Stimulated activated naive B cell treated with anti-CD40 and anti-IgM and Interleukin-4, amounts not matched to agents 10 μg/mL and 1 μg/mL and 100 μg/mL, for 72 hours (primary cell): ENCODE data around the gene SMIM43.

Experiments
- ATAC-seq, 2 donors: fragments of 150-1000 bp; cut with Tn5 transposase; replicated peaks; 2 replicates each; pipeline ENCODE4 v1.10.0; 2021; ENCODE audit warnings: moderate library complexity in 1 of 2
- DNase-seq: peaks from one replicate; pipeline ENCODE4 v3.0.0; 2021
- H3K27ac Mint-ChIP-seq: one replicate; pipeline ENCODE4 v1.8.0; 2022; ENCODE audit warnings: mild to moderate bottlenecking, mixed read lengths
- H3K27me3 Mint-ChIP-seq, 2 donors: one replicate each; pipeline ENCODE4 v1.8.0; 2022; ENCODE audit warnings: mixed read lengths in 2 of 2
- H3K36me3 Mint-ChIP-seq, 2 donors: one replicate each; pipeline ENCODE4 v1.8.0; 2022; ENCODE audit warnings: mixed read lengths in 2 of 2, mild to moderate bottlenecking in 1 of 2
- H3K4me1 Mint-ChIP-seq, 2 donors: one replicate each; pipeline ENCODE4 v1.8.0; 2022; ENCODE audit warnings: mixed read lengths in 2 of 2, mild to moderate bottlenecking in 1 of 2
- H3K4me3 Mint-ChIP-seq, 2 donors: one replicate each; pipeline ENCODE4 v1.8.0; 2022; ENCODE audit warnings: mild to moderate bottlenecking in 2 of 2, mixed read lengths in 2 of 2, moderate library complexity in 1 of 2
- H3K9me3 Mint-ChIP-seq, 2 donors: one replicate each; pipeline ENCODE4 v1.8.0; 2022; ENCODE audit warnings: mixed read lengths in 2 of 2, mild to moderate bottlenecking in 1 of 2

SMIM43 gene

DNA sequence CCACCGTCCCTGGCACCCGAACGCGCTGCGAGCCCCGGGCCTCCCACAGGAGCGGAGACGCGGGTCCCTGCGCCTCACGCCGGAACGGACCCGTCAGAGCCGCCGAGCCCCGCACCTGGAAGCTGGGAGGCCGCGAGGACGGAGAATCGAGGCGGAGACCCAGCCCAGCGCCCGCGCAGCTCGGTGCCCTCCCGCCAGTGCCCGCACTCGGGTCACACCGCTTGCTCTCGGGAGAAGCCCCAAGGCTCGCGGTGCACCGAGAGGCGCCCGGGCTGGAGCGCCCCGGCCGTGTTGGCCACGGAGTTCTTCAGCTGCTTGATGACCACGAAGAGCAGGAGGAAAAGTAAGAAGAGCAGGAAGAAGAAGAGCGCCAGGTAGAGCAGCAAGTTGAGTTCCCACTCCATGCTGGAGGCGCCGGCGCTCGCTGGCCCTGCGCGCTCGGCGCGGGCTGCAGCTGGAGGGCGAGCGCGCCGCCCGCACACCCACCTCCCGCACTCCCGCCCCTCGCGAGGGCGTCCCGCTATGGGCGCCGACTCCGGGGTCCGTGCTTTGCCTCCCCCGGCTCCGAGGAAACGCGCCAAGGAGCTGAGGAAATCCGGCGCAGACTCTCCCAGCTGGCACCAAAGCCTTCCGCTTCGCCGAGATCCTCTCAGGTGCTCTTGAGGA is at the start of gene SMIM43:
SMIM43 (minus strand) TSS at position 463 of the 666 bp plus-strand sequence; CDS start at position 404, 59 bp downstream.
- Mint-ChIP-seq H3K9me3 (no peaks in the 10 kb centered on the region), H3K36me3 (no peaks in the 10 kb centered on the region), H3K4me3 (peak within 1 kb of the TSS; percentile 54 to 72), H3K27ac (peak within 1 kb of the TSS; percentile 51), H3K27me3 (peaks cover 49 to 59% of the 10 kb centered on the region in 2 donors), H3K4me1 (peaks cover 6 to 16% of the 10 kb centered on the region in 2 donors)
- no peak for ATAC-seq
- DNase-seq: no peak

DNA sequence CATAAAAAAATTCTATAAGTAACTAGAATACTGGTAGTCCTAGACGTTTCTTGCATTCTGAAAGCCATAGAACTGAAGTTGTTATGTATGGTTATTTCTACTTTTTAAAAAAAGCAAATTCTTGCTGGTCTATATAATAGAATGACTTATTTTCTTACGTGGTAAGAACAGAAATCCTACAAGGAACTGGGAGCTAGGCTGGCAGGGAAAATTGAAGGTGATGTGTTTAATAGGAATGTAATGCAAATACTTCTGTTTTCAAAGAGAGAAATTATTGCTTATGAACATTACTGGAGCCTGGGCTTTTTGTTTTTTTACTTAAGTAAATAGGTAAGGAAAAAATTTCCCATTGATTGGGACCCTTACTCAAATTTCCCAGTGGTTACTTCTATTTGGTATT is 49.8 kb upstream of the SMIM43 start:
- Mint-ChIP-seq H3K4me3 (no peak overlapping the region), H3K27me3 (no peaks in the 10 kb centered on the region), H3K9me3 (no peaks in the 10 kb centered on the region), H3K4me1 (no peaks in the 10 kb centered on the region), H3K36me3 (peaks cover 17% of the 10 kb centered on the region in 2 donors), H3K27ac (no peak overlapping the region)
- DNase-seq: no peak
- ATAC-seq: no peak

DNA sequence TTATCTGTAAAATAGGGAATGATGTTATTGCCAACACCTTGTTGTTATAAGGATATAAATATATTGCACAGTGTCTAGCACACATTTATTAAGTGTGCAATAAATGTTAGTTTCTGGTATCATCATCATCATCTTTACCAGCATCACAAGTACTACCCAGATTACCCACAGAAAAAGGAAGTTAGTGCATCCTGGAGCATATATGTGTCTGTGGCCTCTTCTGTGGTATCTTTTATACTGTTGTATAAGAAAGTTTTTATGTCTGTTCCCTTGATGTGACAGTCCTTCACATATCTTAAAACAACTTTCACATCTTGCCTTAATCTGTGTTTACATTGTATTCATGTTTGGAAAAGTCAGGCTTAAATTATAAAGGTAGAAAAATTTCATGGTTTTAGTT is 46.2 kb upstream of the SMIM43 start:
- no peak overlapping the region for H3K27ac Mint-ChIP-seq
- H3K9me3 Mint-ChIP-seq: no peaks in the 10 kb centered on the region
- no peaks in the 10 kb centered on the region for H3K4me1 Mint-ChIP-seq
- H3K27me3 Mint-ChIP-seq: no peaks in the 10 kb centered on the region
- ATAC-seq (no peak), DNase-seq (no peak)
- peaks cover 15 to 24% of the 10 kb centered on the region in 2 donors for H3K36me3 Mint-ChIP-seq
- no peak overlapping the region for H3K4me3 Mint-ChIP-seq

DNA sequence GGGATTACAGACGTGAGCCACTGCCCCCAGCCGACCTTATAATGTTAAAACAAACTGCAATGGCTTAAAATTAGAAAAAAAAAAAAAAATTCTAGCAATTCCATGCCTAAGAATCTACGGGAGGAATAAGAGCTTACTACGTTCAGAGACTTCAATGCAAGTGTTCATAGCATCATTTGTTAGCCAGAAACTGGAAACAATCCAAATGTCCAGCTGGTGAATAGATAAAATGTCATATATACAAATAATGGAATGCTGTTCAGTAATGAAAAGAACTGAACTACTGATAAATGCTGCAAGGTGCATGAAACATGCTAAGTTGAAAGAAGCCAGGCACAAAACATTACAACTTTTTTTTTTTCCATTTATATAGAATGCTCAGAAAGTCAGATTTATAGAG is 41.4 kb upstream of the SMIM43 start:
- Mint-ChIP-seq H3K9me3 (no peaks in the 10 kb centered on the region), H3K4me1 (peaks cover 3 to 10% of the 10 kb centered on the region in 2 donors), H3K27ac (no peak overlapping the region), H3K27me3 (no peaks in the 10 kb centered on the region), H3K4me3 (no peak overlapping the region), H3K36me3 (peaks cover 20 to 29% of the 10 kb centered on the region in 2 donors)
- DNase-seq (no peak), ATAC-seq (no peak)

DNA sequence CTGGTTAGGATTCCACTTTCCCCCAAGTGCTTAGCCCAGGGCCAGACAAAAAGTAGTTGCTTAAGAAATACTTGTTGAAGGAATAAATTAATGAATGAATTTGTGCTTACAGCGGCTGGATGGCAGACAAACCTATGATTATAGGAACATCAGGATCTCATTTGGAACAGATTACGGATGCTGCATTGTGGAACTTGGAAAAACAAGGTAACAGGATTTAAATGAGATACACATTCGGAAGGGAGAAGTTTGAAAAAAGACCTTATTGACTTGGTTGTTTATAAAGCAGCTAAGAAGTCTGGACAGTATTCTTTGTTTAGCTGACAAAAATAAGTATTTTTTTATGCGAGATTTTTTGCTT is 36.7 kb upstream of the SMIM43 start:
- no peak for ATAC-seq
- Mint-ChIP-seq H3K27ac (peak overlapping the region; percentile 97), H3K27me3 (no peaks in the 10 kb centered on the region), H3K4me1 (peaks cover 10 to 30% of the 10 kb centered on the region in 2 donors), H3K36me3 (peaks cover 11 to 14% of the 10 kb centered on the region in 2 donors), H3K9me3 (no peaks in the 10 kb centered on the region), H3K4me3 (peak overlapping the region; percentile 86 to 90)
- no peak for DNase-seq

DNA sequence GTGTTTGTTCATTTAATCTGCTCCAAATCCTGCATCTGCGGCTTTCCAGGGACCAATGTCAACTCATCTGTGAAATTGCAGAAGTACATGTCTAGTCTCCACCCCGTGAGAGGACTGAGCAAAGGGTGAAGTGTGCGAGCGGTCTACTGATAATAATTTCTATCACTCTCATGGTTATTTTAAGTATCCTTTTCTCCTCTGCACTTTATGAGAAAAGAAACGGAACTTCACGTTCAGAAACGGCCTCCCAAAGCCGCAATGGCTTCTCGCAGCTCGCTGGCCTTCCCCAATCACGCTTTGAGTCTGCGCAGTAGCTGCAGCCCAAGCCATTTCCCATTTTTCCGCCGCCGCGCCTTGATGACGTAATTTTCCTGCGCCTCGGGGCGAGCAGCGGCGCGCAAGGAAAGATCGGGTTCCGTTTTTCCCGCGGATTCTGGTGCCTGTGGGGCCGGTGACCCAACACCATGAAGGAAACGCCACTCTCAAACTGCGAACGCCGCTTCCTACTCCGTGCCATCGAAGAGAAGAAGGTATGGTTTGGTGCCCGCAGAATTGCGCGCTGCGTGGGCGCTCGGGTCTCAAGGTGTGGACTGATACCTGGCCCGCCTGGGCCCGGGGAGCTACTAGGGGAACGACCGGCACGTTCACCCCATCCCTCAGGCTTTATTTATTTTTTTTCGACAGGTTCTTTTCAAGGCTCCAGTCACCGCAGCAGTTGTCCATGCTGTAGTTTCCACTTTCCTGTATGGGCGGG is 36.2 kb upstream of the SMIM43 start, which contains the start of gene EXOSC9:
EXOSC9 (plus strand) TSS at position 363 of the 754 bp plus-strand sequence; CDS start at position 465, 102 bp downstream.
- H3K9me3 Mint-ChIP-seq: no peaks in the 10 kb centered on the region
- H3K36me3 Mint-ChIP-seq: peaks cover 10 to 11% of the 10 kb centered on the region in 2 donors
- peak; percentile 92 for DNase-seq
- peak within 1 kb of the TSS; percentile 97 for H3K27ac Mint-ChIP-seq
- H3K4me1 Mint-ChIP-seq: peaks cover 10 to 30% of the 10 kb centered on the region in 2 donors
- peak within 1 kb of the TSS; percentile 86 to 90 for H3K4me3 Mint-ChIP-seq
- H3K27me3 Mint-ChIP-seq: no peaks in the 10 kb centered on the region
- ATAC-seq: peak; percentile 87

DNA sequence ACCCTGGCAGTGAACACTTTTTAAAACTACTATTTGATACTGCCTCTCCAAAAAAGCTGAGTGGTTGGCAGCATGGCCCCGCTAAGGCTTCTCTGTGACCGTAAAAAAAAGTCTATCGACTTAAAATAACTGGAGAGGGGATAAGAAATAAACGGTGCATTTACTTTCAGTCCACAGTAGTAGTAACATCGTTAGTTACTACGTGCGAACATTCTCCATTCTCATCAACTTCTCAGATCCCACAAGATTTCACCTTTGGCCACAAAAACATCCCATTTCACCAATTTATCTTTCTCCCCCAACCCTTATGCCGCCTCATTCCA is 35.6 kb upstream of the SMIM43 start:
- ATAC-seq (peak; percentile 35 to 47), DNase-seq (no peak)
- peak overlapping the region; percentile 86 to 90 for H3K4me3 Mint-ChIP-seq
- peak overlapping the region; percentile 97 for H3K27ac Mint-ChIP-seq
- no peaks in the 10 kb centered on the region for H3K9me3 Mint-ChIP-seq
- peaks cover 0 to under 1% of the 10 kb centered on the region in 2 donors for H3K27me3 Mint-ChIP-seq
- H3K4me1 Mint-ChIP-seq: peaks cover 10 to 30% of the 10 kb centered on the region in 2 donors
- H3K36me3 Mint-ChIP-seq: peaks cover 8 to 10% of the 10 kb centered on the region in 2 donors

DNA sequence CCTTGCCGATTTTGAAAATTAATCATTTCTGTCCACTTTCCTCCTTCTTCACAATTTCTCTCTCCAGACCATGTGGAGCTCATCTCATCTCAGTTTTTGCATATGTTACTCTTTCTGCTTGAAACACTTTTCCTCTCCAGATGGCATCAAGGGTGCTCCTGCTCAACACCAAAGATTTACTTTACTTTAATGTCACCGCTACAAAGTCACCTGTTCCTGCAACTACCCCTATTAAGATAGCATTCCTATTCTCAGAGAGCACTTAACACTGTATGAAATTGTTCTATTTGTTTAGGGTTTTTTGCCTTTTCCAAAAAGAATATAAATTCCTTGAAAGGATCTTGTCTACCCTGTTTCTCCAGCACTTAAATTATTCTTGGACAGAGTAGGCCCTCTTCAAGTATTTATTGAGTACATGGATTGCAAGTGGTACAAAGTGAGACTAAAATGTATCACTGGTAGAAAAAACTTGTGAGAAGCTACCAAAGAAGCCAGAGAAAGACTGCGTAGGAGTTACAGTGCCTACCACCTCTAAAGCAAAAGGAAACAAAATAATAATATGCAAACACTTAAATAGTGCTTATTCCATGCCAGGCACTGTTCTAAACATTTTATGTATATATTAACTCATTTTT is 35.0 kb upstream of the SMIM43 start:
- DNase-seq (no peak), ATAC-seq (no peak)
- Mint-ChIP-seq H3K27ac (peak overlapping the region; percentile 66), H3K4me3 (no peak overlapping the region), H3K9me3 (no peaks in the 10 kb centered on the region), H3K36me3 (peaks cover 4 to 5% of the 10 kb centered on the region in 2 donors), H3K4me1 (peaks cover 9 to 30% of the 10 kb centered on the region in 2 donors), H3K27me3 (peaks cover under 1 to 7% of the 10 kb centered on the region in 2 donors)

DNA sequence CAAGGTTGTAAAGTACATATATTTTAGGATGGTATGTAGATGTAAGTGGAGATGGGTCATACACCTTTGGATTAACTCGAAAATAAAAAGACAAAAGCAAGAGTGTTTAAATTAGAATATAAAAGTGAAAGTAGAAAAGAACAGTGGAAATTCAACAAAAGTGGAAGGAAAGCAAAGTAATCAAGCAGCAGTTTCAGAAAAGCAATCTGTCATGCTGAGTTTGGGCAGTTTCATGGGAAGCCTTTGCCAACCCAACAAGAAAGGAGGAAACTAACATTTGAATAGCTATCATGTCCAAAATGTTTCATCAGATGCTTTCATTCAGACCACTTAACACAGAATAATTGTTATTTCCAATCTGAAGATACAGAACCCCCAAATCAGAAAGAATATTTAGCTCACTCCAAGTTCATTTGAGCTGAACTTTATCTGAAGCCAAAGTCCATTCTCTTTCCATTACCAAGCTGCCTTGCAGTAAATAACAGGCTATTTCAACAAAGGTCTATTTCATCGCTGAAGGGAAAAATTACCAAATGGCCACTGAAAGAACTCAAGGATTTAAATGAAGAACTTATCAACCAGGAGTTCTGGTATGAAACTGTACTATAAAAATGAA is 34.4 kb upstream of the SMIM43 start:
- Mint-ChIP-seq H3K36me3 (no peaks in the 10 kb centered on the region), H3K27ac (no peak overlapping the region), H3K27me3 (peaks cover 7 to 14% of the 10 kb centered on the region in 2 donors), H3K4me1 (peaks cover 9 to 30% of the 10 kb centered on the region in 2 donors), H3K9me3 (no peaks in the 10 kb centered on the region), H3K4me3 (no peak overlapping the region)
- DNase-seq: no peak
- no peak for ATAC-seq

DNA sequence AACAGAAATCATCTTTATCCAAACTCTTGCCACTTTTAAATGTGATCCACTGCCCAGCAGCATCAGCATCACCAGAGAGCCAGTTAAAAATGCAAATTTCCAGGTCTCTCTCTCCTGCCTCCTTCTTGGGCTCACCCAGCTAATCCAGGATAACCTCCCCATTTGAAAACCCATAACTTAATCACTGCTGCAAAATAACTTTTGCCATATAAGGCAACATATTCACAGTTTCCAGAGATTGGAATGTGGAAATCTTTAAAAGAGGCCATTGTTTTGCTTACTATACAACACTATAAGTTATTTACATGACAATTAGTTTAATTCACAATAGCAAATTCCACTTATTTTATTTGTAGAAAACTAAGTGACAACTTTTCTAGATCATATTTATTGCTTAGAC is 31.3 kb upstream of the SMIM43 start:
- H3K36me3 Mint-ChIP-seq: no peaks in the 10 kb centered on the region
- H3K4me3 Mint-ChIP-seq: no peak overlapping the region
- no peak overlapping the region for H3K27ac Mint-ChIP-seq
- no peak for DNase-seq
- no peaks in the 10 kb centered on the region for H3K9me3 Mint-ChIP-seq
- peaks cover 8 to 23% of the 10 kb centered on the region in 2 donors for H3K27me3 Mint-ChIP-seq
- no peak for ATAC-seq
- peaks cover 7 to 20% of the 10 kb centered on the region in 2 donors for H3K4me1 Mint-ChIP-seq

DNA sequence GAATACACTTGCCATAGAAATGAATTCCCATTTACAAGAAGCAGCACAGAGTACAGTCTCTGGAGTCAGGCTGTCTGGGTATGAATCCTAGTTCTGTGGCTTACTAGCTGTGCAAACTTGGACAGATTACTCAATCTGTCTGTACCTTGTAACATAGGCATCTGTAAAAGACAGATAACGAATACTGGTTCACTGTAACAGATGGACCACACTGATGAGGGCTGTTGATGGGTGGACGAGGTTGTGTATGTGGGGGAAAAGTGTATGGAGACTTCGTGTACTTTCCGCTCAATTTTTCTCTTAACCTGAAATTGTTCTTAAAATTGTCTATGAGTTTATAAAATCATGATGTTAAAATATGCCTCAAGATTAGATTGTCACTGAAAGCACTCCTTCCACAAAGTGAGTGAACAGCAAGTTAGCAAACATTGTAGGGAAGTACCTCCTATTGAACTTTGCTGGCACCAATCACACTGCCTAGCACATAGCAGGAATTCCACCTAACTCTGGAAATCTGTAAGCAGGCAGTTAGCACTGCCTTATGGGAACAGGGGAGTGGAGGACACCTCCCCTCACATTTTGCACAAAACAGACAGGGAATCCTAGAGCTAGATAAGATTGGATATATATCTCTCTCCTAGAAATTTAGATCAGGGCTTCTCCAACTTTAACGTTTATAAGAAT is 29.7 kb upstream of the SMIM43 start:
- peaks cover 3 to 7% of the 10 kb centered on the region in 2 donors for H3K4me1 Mint-ChIP-seq
- no peak overlapping the region for H3K27ac Mint-ChIP-seq
- DNase-seq (no peak), ATAC-seq (no peak)
- H3K4me3 Mint-ChIP-seq: no peak overlapping the region
- H3K27me3 Mint-ChIP-seq: peaks cover 14 to 23% of the 10 kb centered on the region in 2 donors
- no peaks in the 10 kb centered on the region for H3K36me3 Mint-ChIP-seq
- no peaks in the 10 kb centered on the region for H3K9me3 Mint-ChIP-seq

DNA sequence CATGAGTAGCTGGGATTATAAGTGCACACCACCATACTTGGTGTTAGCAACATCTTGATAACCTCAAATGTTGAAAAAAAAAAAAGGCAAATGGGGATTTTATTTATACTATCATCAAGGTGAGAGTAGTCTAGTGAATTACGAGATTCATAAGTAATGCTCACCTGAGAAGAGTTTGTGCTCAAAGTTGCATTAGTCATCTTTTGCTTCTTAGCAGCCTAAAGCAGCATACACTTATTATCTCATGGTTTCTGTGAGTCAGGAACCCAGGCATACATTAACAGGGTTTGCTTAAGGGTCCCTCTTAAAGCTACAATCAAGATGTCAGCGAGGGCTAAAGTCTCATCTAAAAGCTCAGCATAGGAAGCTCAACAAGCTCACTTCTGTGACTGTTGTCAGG is 28.0 kb upstream of the SMIM43 start:
- no peak for ATAC-seq
- Mint-ChIP-seq H3K27me3 (peaks cover 27 to 38% of the 10 kb centered on the region in 2 donors), H3K9me3 (no peaks in the 10 kb centered on the region), H3K4me1 (no peaks in the 10 kb centered on the region), H3K36me3 (no peaks in the 10 kb centered on the region), H3K27ac (no peak overlapping the region), H3K4me3 (no peak overlapping the region)
- DNase-seq: no peak

DNA sequence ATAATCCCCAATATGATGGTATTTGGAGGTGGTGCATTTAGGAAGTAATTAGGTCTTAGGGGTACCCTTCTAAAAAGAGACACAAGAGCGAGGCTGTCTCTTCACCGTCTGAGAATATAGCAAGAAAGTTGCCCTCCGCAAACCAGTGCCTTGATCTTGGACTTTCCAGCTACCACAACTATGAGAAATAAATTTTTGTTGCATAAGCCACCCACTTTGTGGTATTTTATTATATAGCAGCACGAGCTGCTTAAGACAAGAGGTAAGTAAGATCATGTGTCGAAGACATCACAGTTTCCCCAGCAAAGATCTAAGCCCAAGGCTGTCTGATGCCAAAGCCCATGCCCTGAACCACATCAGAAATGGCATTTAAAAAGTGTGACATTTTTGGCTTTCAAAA is 26.5 kb upstream of the SMIM43 start:
- DNase-seq (no peak), ATAC-seq (no peak)
- H3K27ac Mint-ChIP-seq: no peak overlapping the region
- no peaks in the 10 kb centered on the region for H3K36me3 Mint-ChIP-seq
- H3K27me3 Mint-ChIP-seq: peaks cover 31 to 46% of the 10 kb centered on the region in 2 donors
- H3K4me3 Mint-ChIP-seq: no peak overlapping the region
- H3K4me1 Mint-ChIP-seq: no peaks in the 10 kb centered on the region
- H3K9me3 Mint-ChIP-seq: no peaks in the 10 kb centered on the region

DNA sequence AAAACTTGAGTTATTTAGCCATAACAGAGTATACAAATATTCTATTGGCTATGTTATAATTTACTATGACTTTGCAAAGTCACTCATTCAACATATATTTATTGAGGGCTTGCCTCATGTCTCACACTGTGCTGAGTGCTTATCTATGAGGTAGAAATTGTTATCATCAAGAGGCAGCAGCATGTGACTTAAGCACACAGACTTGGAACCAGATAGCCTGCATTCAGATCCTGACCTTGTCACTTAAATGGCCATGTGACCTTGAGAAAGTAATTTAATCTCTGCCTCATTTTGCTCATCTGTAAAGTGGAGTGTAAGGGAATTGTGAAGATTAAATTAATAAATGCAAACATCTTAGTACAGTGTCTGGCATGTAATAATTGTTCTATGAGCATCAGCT is 26.0 kb upstream of the SMIM43 start:
- ATAC-seq: no peak
- no peak overlapping the region for H3K4me3 Mint-ChIP-seq

More for the DNA sequence above, 26.0 kb upstream of the SMIM43 start:
- DNase-seq: no peak
- Mint-ChIP-seq H3K27ac (no peak overlapping the region), H3K36me3 (no peaks in the 10 kb centered on the region), H3K9me3 (no peaks in the 10 kb centered on the region), H3K4me1 (no peaks in the 10 kb centered on the region), H3K27me3 (peaks cover 31 to 46% of the 10 kb centered on the region in 2 donors)
